NB4 (cell line): ENCODE results near the gene MACROD2.

Experiments
- CTCF ChIP-seq: IDR thresholded peaks from one replicate; pipeline ENCODE4 v1.5.1; 2012; ENCODE audit warnings: low read depth, low read length
- MAX ChIP-seq: IDR thresholded peaks from 2 replicates; pipeline ENCODE4 v1.6.1; 2011; ENCODE audit warnings: low read depth, low read length
- MYC ChIP-seq: IDR thresholded peaks from 2 replicates; pipeline ENCODE4 v1.6.1; 2011; ENCODE audit warnings: low read depth, low read length
- POLR2A ChIP-seq: IDR thresholded peaks from 2 replicates; pipeline ENCODE4 v1.6.1; 2011; ENCODE audit warnings: mild to moderate bottlenecking; ENCODE audit not compliant: insufficient read length; ENCODE audit errors: extremely low read depth

GRCh38 chr20:15475483-15475882 is 1480.2 kb downstream of the MACROD2 start:
- TF ChIP-seq CTCF = no peak
- no peak for TF ChIP-seq POLR2A
- no peak for TF ChIP-seq MAX
- no peak for TF ChIP-seq MYC
